ENCODE measurements around the gene COG5. TPM values are rescaled to one million over a fixed set of nuclear protein-coding genes. Genes with fewer than 3 reads are reported as not detected.
"Not testable (repeated sequence)": the region's sequence is repeated elsewhere in the genome, so short reads cannot be mapped to it uniquely, and the experiment has no call there.

Gene COG5
- total and polyA plus RNA-seq, 9 of the 15 experiments (the other 6 are each of a cell fraction or from before 2014, with no cell fraction given): 15.3 to 75.1 (median 56.4) TPM

- no peak for TF ChIP-seq TCF3 (CRISPR knock-in tag; IDR thresholded peaks at IDR 0.05)
- no peak for TF ChIP-seq SPI1 (IDR thresholded peaks at IDR 0.05; ENCODE audit: borderline replicate concordance, low read depth, low read length)
Measured at GRCh38 chr7:107248551-107249316, 315.0 kb downstream of the COG5 start (continued).

- H4K20me1 ChIP-seq (replicated peaks; ENCODE audit: control insufficient read depth, insufficient read depth, low read length); H3K36me3 ChIP-seq (ENCODE audit: control insufficient read depth, insufficient read depth, low read length); H2AFZ ChIP-seq (ENCODE audit: low read depth, low read length); in situ Hi-C loops (cut with MboI); H3K9me1 ChIP-seq (ENCODE audit: control insufficient read depth, insufficient read depth, low read length); H3K27me3 ChIP-seq (ENCODE audit: control insufficient read depth in 2 of 2, insufficient read depth in 2 of 2, low read length in 2 of 2); CTCF ChIA-PET (ENCODE audit: low intra/inter-chr PET ratio); FAIRE-seq; intact Hi-C loops (cut with micrococcal nuclease); ATAC-seq; H3K4me3 ChIP-seq; H3K4me1 ChIP-seq (replicated peaks in 1 of 2; ENCODE audit: control insufficient read depth in 2 of 2, insufficient read depth in 2 of 2, low read length in 2 of 2); H3K4me2 ChIP-seq (ENCODE audit: insufficient read depth, low read length); H3K9me3 ChIP-seq (replicated peaks; ENCODE audit: control insufficient read depth, insufficient read depth, low read depth, low read length); POLR2A ChIA-PET; DNase-seq (ENCODE audit: extremely low read depth in 1 of 4, low spot score in 3 of 4); H3K27ac ChIP-seq (ENCODE audit: extremely low read depth, low read depth, low read length); BruUV-seq (replicated peaks); H3K9ac ChIP-seq (ENCODE audit: insufficient read depth in 1 of 2, low read depth in 2 of 2, low read length in 2 of 2); H3K79me2 ChIP-seq (ENCODE audit: control insufficient read depth, insufficient read depth, low read length): not testable (repeated sequence)
- 74% methylated on average over 3 of the region's 3 CpGs for WGBS (ENCODE audit: insufficient coverage, low coverage, missing lambda C conversion rate)
- TF ChIP-seq ZNF146 (CRISPR knock-in tag; IDR thresholded peaks at IDR 0.05; ENCODE audit: unreplicated experiment): peak; percentile 59
Measured at GRCh38 chr7:107246836-107247235, 316.9 kb downstream of the COG5 start.

GRCh38 chr7:107244613-107245012 is 319.1 kb downstream of the COG5 start:
- no peaks in the 10 kb centered on the region for H3K9me1 ChIP-seq (ENCODE audit: control insufficient read depth, insufficient read depth, low read length)
- H3K4me3 ChIP-seq: no peak overlapping the region
- no peaks in the 10 kb centered on the region for H4K20me1 ChIP-seq (replicated peaks; ENCODE audit: control insufficient read depth, insufficient read depth, low read length)
- no peak overlapping the region for H2AFZ ChIP-seq (ENCODE audit: low read depth, low read length)
- no peaks in the 10 kb centered on the region for H3K79me2 ChIP-seq (ENCODE audit: control insufficient read depth, insufficient read depth, low read length)
- ChIA-PET POLR2A (interaction anchor here (0.8 kb wide), 1 partner anchor 25 kb away, joined by 3 read pairs; no protein-coding TSS in a partner anchor), CTCF (ENCODE audit: low intra/inter-chr PET ratio) (no interaction called here)
- H3K4me1 ChIP-seq (replicated peaks in 1 of 2; ENCODE audit: control insufficient read depth in 2 of 2, insufficient read depth in 2 of 2, low read length in 2 of 2): no peaks in the 10 kb centered on the region
- H3K36me3 ChIP-seq (ENCODE audit: control insufficient read depth, insufficient read depth, low read length): peaks cover 6% of the 10 kb centered on the region; the same call in 1 of the 3 replicates
- no peak overlapping the region for H3K9ac ChIP-seq (ENCODE audit: insufficient read depth in 1 of 2, low read depth in 2 of 2, low read length in 2 of 2)
- H3K4me2 ChIP-seq (ENCODE audit: insufficient read depth, low read length): no peak overlapping the region
- 95% methylated on average over 2 of the region's 2 CpGs for WGBS (ENCODE audit: insufficient coverage, low coverage, missing lambda C conversion rate)
- in situ Hi-C loops (cut with MboI) (no loop called here), intact Hi-C loops (cut with micrococcal nuclease) (no loop called here)
- no peaks in the 10 kb centered on the region for H3K27me3 ChIP-seq (ENCODE audit: control insufficient read depth in 2 of 2, insufficient read depth in 2 of 2, low read length in 2 of 2)
- DNase-seq (ENCODE audit: extremely low read depth in 1 of 4, low spot score in 3 of 4) (no peak), FAIRE-seq (no peak), ATAC-seq (no peak)
- no peaks in the 10 kb centered on the region for H3K9me3 ChIP-seq (replicated peaks; ENCODE audit: control insufficient read depth, insufficient read depth, low read depth, low read length)
- no TSS peak for BruUV-seq (replicated peaks)
- H3K27ac ChIP-seq (ENCODE audit: extremely low read depth, low read depth, low read length): no peak overlapping the region
- TF ChIP-seq HINFP (tag; conservative IDR thresholded peaks at IDR 0.05; ENCODE audit: low read depth) (no peak), C11orf30 (IDR thresholded peaks at IDR 0.05; ENCODE audit: low read depth) (peak; percentile 53; the same call in 1 of the 2 replicates), TAF7 (tag; IDR thresholded peaks at IDR 0.05) (no peak), FUS (optimal IDR thresholded peaks at IDR 0.05; ENCODE audit: low read depth, low read length) (no peak)
